Measurements from ENCODE around the gene TAF4.

DNA sequence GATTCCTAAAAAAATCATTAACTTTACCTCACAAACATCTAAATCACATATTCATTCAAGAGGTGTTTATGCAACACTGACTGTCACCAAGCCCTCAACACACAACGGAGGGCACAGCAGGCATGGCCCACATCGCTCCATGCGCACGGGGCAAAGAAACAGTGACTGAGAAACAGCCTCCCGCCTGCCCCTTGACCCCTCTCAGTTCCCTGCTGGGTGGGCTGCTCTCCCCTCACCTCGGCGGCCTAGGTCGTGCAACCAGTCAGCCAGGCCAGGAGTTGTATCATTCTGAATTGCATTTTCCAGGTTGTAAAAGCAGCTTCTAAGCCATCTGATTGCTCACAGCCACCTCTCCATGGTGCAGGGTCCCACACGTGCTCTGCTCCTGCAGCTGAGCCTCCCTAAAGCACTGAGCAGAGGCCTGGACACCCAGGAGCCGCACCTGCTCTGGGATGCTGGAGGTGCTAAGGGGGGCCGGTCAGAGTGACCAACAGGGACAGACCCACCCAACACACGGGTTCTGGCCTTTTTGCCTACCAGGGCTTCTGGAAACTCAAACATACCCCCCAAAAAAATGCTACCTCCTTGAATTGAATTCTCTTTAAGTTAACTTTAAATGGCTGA, 37.9 kb downstream of the TAF4 start:
- TF ChIP-seq POLR2A (IDR thresholded peaks at IDR 0.05; ENCODE audit: low read depth): no peak
- TF ChIP-seq, protein P1, sequence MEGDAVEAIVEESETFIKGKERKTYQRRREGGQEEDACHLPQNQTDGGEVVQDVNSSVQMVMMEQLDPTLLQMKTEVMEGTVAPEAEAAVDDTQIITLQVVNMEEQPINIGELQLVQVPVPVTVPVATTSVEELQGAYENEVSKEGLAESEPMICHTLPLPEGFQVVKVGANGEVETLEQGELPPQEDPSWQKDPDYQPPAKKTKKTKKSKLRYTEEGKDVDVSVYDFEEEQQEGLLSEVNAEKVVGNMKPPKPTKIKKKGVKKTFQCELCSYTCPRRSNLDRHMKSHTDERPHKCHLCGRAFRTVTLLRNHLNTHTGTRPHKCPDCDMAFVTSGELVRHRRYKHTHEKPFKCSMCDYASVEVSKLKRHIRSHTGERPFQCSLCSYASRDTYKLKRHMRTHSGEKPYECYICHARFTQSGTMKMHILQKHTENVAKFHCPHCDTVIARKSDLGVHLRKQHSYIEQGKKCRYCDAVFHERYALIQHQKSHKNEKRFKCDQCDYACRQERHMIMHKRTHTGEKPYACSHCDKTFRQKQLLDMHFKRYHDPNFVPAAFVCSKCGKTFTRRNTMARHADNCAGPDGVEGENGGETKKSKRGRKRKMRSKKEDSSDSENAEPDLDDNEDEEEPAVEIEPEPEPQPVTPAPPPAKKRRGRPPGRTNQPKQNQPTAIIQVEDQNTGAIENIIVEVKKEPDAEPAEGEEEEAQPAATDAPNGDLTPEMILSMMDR (IDR thresholded peaks at IDR 0.05): no peak
- no peak for TF ChIP-seq POLR2AphosphoS5 (IDR thresholded peaks at IDR 0.05)
- TF ChIP-seq EP300 (IDR thresholded peaks at IDR 0.05): no peak
